ENCODE measurements around the gene MYBBP1A. TPM values are rescaled to one million over a fixed set of nuclear protein-coding genes. Genes with fewer than 3 reads are reported as not detected.
"Not testable (repeated sequence)": the region's sequence is repeated elsewhere in the genome, so short reads cannot be mapped to it uniquely, and the experiment has no call there.

MYBBP1A gene, protein sequence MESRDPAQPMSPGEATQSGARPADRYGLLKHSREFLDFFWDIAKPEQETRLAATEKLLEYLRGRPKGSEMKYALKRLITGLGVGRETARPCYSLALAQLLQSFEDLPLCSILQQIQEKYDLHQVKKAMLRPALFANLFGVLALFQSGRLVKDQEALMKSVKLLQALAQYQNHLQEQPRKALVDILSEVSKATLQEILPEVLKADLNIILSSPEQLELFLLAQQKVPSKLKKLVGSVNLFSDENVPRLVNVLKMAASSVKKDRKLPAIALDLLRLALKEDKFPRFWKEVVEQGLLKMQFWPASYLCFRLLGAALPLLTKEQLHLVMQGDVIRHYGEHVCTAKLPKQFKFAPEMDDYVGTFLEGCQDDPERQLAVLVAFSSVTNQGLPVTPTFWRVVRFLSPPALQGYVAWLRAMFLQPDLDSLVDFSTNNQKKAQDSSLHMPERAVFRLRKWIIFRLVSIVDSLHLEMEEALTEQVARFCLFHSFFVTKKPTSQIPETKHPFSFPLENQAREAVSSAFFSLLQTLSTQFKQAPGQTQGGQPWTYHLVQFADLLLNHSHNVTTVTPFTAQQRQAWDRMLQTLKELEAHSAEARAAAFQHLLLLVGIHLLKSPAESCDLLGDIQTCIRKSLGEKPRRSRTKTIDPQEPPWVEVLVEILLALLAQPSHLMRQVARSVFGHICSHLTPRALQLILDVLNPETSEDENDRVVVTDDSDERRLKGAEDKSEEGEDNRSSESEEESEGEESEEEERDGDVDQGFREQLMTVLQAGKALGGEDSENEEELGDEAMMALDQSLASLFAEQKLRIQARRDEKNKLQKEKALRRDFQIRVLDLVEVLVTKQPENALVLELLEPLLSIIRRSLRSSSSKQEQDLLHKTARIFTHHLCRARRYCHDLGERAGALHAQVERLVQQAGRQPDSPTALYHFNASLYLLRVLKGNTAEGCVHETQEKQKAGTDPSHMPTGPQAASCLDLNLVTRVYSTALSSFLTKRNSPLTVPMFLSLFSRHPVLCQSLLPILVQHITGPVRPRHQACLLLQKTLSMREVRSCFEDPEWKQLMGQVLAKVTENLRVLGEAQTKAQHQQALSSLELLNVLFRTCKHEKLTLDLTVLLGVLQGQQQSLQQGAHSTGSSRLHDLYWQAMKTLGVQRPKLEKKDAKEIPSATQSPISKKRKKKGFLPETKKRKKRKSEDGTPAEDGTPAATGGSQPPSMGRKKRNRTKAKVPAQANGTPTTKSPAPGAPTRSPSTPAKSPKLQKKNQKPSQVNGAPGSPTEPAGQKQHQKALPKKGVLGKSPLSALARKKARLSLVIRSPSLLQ (N-terminal part only)
- total RNA-seq (10 to 100 TPM; 31.3 to 63.2 (median 46.3) TPM), polyA plus RNA-seq (10 to 100 TPM; 28.5 to 54.4 (median 35.5) TPM)
- long read RNA-seq, donor 1, full-length matches to known transcripts, result 4 of 11 reads
- long read RNA-seq, donor 1, partial matches to known transcripts, result 5 of 11 reads
- long read RNA-seq, donor 1, other reads (novel, unspliced or antisense), result 2 of 11 reads
- long read RNA-seq, donor 2, full-length matches to known transcripts, result 12 of 83 reads
- long read RNA-seq, donor 2, partial matches to known transcripts, result 59 of 83 reads
- long read RNA-seq, donor 2, other reads (novel, unspliced or antisense), result 12 of 83 reads

DNA sequence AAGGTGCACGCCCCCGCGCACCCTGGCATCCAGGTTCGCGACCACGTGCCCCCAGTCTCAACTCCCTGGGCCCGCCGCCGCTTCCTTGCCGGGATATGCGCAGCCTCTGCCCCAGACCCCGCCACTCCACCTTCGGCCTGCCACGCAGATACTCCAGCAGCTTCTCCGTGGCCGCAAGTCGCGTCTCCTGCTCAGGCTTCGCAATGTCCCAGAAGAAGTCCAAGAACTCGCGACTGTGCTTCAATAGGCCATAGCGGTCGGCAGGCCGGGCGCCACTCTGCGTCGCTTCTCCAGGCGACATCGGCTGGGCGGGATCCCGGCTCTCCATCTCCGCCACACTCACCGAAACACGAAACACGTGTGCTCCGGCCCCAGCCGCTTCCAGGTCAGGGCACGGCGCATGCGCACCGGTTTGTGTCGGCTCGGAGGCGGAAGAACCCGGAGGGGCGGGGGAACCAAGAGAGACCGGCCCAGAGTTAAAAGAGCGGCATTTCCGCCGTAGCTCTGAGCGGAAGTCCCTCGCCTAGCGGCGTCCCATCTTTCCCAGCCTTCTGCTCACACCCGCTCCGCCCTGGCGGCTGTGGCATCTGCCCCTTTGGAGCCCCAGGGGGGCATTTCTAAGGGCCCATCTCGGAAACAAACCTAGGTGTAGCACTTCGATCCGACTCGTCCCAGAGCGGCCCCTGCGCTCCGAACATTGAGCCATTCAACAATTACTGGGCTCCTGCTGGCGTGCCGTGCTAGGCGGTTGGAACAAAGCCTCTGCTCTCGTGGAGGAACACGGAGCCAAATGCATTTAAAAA, at the start of gene MYBBP1A:
Gene MYBBP1A, minus strand, starts transcription at position 388 of the 803 bp plus-strand sequence. Its CDS starts 60 bp downstream, at position 328.
- intact Hi-C loops (cut with DNase I), result no loop called here
- TF ChIP-seq, protein P1, sequence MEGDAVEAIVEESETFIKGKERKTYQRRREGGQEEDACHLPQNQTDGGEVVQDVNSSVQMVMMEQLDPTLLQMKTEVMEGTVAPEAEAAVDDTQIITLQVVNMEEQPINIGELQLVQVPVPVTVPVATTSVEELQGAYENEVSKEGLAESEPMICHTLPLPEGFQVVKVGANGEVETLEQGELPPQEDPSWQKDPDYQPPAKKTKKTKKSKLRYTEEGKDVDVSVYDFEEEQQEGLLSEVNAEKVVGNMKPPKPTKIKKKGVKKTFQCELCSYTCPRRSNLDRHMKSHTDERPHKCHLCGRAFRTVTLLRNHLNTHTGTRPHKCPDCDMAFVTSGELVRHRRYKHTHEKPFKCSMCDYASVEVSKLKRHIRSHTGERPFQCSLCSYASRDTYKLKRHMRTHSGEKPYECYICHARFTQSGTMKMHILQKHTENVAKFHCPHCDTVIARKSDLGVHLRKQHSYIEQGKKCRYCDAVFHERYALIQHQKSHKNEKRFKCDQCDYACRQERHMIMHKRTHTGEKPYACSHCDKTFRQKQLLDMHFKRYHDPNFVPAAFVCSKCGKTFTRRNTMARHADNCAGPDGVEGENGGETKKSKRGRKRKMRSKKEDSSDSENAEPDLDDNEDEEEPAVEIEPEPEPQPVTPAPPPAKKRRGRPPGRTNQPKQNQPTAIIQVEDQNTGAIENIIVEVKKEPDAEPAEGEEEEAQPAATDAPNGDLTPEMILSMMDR (IDR thresholded peaks at IDR 0.05), result peak; percentile 13
- Histone ChIP-seq H3K4me1 (peaks cover 14% of the 10 kb centered on the region), H3K9me3 (no peaks in the 10 kb centered on the region), H3K27me3 (ENCODE audit: insufficient read depth in 3 of 3, low read length in 2 of 3) (no peaks in the 10 kb centered on the region), H3K36me3 (ENCODE audit: insufficient read depth in 1 of 2, low read depth in 1 of 2) (peaks cover 0 to 40% of the 10 kb centered on the region in 2 donors), H3K27ac (peak within 1 kb of the TSS; percentile 89), H3K4me3 (peak within 1 kb of the TSS; percentile 87)
- DNase-seq (peak; percentile 99), ATAC-seq (peak; percentile 92 to 98 (median 96))
- WGBS, 3 donors, result 0 to 1% (median 0%) methylated on average over 69 of the region's 69 CpGs

DNA sequence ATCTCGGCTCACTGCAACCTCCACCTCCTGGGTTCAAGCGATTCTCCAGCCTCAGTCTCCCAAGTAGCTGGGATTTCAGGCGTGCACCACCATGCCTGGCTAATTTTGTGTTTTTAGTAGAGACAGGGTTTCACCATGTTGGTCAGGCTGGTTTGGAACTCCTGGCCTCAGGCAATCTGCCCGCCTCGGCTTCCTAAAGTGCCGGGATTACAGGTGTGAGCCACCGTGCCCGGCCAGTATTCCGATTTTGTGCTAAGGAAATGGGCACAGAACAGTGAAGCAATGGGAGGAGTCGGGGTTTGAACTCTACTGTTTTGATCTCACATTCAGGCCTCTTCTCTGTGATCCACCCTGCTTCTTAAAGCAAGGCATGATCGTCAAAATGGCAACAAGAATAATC, 49.6 kb upstream of the MYBBP1A start:
- Histone ChIP-seq H3K36me3 (ENCODE audit: insufficient read depth in 1 of 2, low read depth in 1 of 2) (peaks cover 0 to 51% of the 10 kb centered on the region in 2 donors), H3K4me3 (peak overlapping the region; percentile 32), H3K27ac (peak overlapping the region; percentile 84), H3K4me1 (peaks cover 89% of the 10 kb centered on the region)
- peak in 1 of 2 donors; percentile 52 for DNase-seq
- H3K27me3 ChIP-seq (ENCODE audit: insufficient read depth in 3 of 3, low read length in 2 of 3); H3K9me3 ChIP-seq; ATAC-seq; intact Hi-C loops (cut with DNase I): not testable (repeated sequence)
- 37 to 58% (median 39%) methylated on average over 11 of the region's 11 CpGs for WGBS, 3 donors

DNA sequence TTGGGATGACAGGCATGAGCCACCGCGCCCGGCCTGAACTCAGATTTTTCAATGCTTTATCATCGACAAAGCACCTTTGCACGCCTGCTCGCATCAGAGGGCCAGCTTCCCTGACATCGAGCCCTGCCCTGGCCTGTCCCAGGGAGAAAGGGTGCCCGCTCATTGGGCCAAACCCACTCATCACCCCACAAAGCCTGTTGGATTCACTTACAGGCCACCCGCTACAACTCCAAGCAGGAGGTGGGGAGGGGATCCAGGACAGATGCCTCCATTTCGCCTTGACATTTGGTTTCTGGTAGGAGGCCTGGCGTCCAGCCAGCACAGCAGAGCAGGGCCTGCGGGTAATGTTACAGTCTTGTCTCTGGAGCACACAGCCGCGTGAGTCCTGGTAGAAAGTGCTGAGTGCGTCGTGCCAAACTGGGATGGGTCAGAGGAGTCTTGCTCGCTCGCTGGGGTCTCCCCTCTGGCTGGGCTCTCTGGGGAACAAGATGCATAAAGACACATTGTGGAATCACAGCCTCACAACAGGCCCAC, 49.0 kb upstream of the MYBBP1A start:
- Histone ChIP-seq H3K9me3 (no peaks in the 10 kb centered on the region), H3K4me1 (peaks cover 90% of the 10 kb centered on the region), H3K27ac (peak overlapping the region; percentile 84), H3K27me3 (ENCODE audit: insufficient read depth in 3 of 3, low read length in 2 of 3) (no peaks in the 10 kb centered on the region), H3K36me3 (ENCODE audit: insufficient read depth in 1 of 2, low read depth in 1 of 2) (peaks cover 0 to 51% of the 10 kb centered on the region in 2 donors), H3K4me3 (peak overlapping the region; percentile 32)
- ATAC-seq, result peak; percentile 34 to 50 (median 45)
- peak; percentile 88 to 94 for DNase-seq
- intact Hi-C loops (cut with DNase I), result no loop called here
- WGBS, 3 donors, result 20 to 35% (median 24%) methylated on average over 18 of the region's 18 CpGs
- TF ChIP-seq, protein P1 (IDR thresholded peaks at IDR 0.05), result no peak

DNA sequence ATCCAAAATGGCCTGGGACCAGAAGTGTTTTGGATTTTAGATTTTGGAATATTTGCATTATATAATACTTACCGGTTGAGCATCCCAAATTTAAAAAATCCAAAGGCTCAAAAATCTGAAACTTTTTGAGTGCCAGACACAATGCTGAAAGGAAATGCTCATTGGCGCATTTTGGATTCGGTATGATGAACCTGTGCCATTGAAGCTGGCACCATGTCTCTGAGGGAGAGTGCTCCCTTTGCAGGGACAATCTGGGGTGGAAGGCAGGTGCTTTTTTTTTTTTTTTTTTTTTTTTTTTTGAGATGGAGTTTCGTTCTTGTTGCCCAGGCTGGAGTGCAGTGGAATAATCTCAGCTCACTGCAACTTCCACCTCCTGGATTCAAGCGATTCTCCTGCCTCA, 46.9 kb upstream of the MYBBP1A start:
- ATAC-seq (no peak), DNase-seq (peak in 1 of 2 donors; percentile 16)
- no peaks in the 10 kb centered on the region for H3K9me3 ChIP-seq
- H3K27me3 ChIP-seq (ENCODE audit: insufficient read depth in 3 of 3, low read length in 2 of 3), result no peaks in the 10 kb centered on the region
- intact Hi-C loops (cut with DNase I), result no loop called here
- H3K4me3 ChIP-seq, result no peak overlapping the region
- TF ChIP-seq, protein P1 (IDR thresholded peaks at IDR 0.05), result no peak
- peaks cover 90% of the 10 kb centered on the region for H3K4me1 ChIP-seq
- WGBS, 3 donors, result 31 to 57% (median 36%) methylated on average over 5 of the region's 5 CpGs
- H3K27ac ChIP-seq, result peak overlapping the region; percentile 84
- peaks cover 0 to 53% of the 10 kb centered on the region in 2 donors for H3K36me3 ChIP-seq (ENCODE audit: insufficient read depth in 1 of 2, low read depth in 1 of 2)

Measured in psoas muscle (tissue), 8 donors.